Measurements from ENCODE around the gene RAD9B.
A peak's percentile ranks its signal among the peaks of the same experiment; 100 is the strongest.
"Not testable (repeated sequence)": the region's sequence is repeated elsewhere in the genome, so short reads cannot be mapped to it uniquely, and the experiment has no call there.

The RAD9B gene

GRCh38 chr12:110498984-110499706 lies 3.0 kb upstream of the RAD9B start:
- no CpG with 5 or more reads among the region's 4 CpGs for WGBS, 2 experiments (ENCODE audit: insufficient coverage in 2 of 2)
- Histone ChIP-seq H3K4me1 (ENCODE audit: control insufficient read depth, insufficient read depth, low read length, poor library complexity, severe bottlenecking) (peaks cover 11% of the 10 kb centered on the region), H3K9me3 (ENCODE audit: control insufficient read depth, low read length) (peaks cover 7% of the 10 kb centered on the region), H3K36me3 (ENCODE audit: control insufficient read depth, insufficient read depth, low read length) (peaks cover 34% of the 10 kb centered on the region), H3K4me3 (ENCODE audit: extremely low read depth, insufficient read depth, low read length, poor library complexity, severe bottlenecking) (no peak overlapping the region), H3K27ac (ENCODE audit: low read depth, low read length, severe bottlenecking) (no peak overlapping the region)

- peaks cover 7% of the 10 kb centered on the region for H3K9me3 ChIP-seq (ENCODE audit: control insufficient read depth, low read length)
- H3K36me3 ChIP-seq (ENCODE audit: control insufficient read depth, insufficient read depth, low read length): peaks cover 15% of the 10 kb centered on the region
- H3K4me1 ChIP-seq (ENCODE audit: control insufficient read depth, insufficient read depth, low read length, poor library complexity, severe bottlenecking): peaks cover 11% of the 10 kb centered on the region
- WGBS, 2 experiments (ENCODE audit: insufficient coverage in 2 of 2): 0 to 1% methylated on average over 7 to 16 of the region's 17 CpGs
- H3K4me3 ChIP-seq (ENCODE audit: extremely low read depth, insufficient read depth, low read length, poor library complexity, severe bottlenecking): peak overlapping the region; percentile 89
- H3K27ac ChIP-seq (ENCODE audit: low read depth, low read length, severe bottlenecking): peak overlapping the region; percentile 41
These were observed 756 bp upstream of the RAD9B start for GRCh38 chr12:110501399-110501751.

- Histone ChIP-seq H3K4me1 (ENCODE audit: control insufficient read depth, insufficient read depth, low read length, poor library complexity, severe bottlenecking) (peaks cover 11% of the 10 kb centered on the region), H3K4me3 (ENCODE audit: extremely low read depth, insufficient read depth, low read length, poor library complexity, severe bottlenecking) (no peak overlapping the region), H3K9me3 (ENCODE audit: control insufficient read depth, low read length) (peaks cover 7% of the 10 kb centered on the region), H3K36me3 (ENCODE audit: control insufficient read depth, insufficient read depth, low read length) (peaks cover 7% of the 10 kb centered on the region), H3K27ac (ENCODE audit: low read depth, low read length, severe bottlenecking) (no peak overlapping the region)
- WGBS, 2 experiments (ENCODE audit: insufficient coverage in 2 of 2): no CpG with 5 or more reads among the region's 1 CpG
These were observed 1.3 kb downstream of the RAD9B start for GRCh38 chr12:110503432-110503831.

GRCh38 chr12:110505332-110505731 lies 3.2 kb downstream of the RAD9B start:
- no peaks in the 10 kb centered on the region for H3K36me3 ChIP-seq (ENCODE audit: control insufficient read depth, insufficient read depth, low read length)
- WGBS, 2 experiments (ENCODE audit: insufficient coverage in 2 of 2): no CpG with 5 or more reads among the region's 3 CpGs
- H3K27ac ChIP-seq (ENCODE audit: low read depth, low read length, severe bottlenecking): no peak overlapping the region
- peaks cover 7% of the 10 kb centered on the region for H3K9me3 ChIP-seq (ENCODE audit: control insufficient read depth, low read length)
- peaks cover 3% of the 10 kb centered on the region for H3K4me1 ChIP-seq (ENCODE audit: control insufficient read depth, insufficient read depth, low read length, poor library complexity, severe bottlenecking)
- H3K4me3 ChIP-seq (ENCODE audit: extremely low read depth, insufficient read depth, low read length, poor library complexity, severe bottlenecking): no peak overlapping the region

- no peak overlapping the region for H3K4me3 ChIP-seq (ENCODE audit: extremely low read depth, insufficient read depth, low read length, poor library complexity, severe bottlenecking)
- no peaks in the 10 kb centered on the region for H3K4me1 ChIP-seq (ENCODE audit: control insufficient read depth, insufficient read depth, low read length, poor library complexity, severe bottlenecking)
- no peaks in the 10 kb centered on the region for H3K9me3 ChIP-seq (ENCODE audit: control insufficient read depth, low read length)
- no peak overlapping the region for H3K27ac ChIP-seq (ENCODE audit: low read depth, low read length, severe bottlenecking)
- H3K36me3 ChIP-seq (ENCODE audit: control insufficient read depth, insufficient read depth, low read length): no peaks in the 10 kb centered on the region
- no CpG with 5 or more reads among the region's 4 CpGs for WGBS, 2 experiments (ENCODE audit: insufficient coverage in 2 of 2)
These were observed 6.0 kb downstream of the RAD9B start for GRCh38 chr12:110508071-110508586.

GRCh38 chr12:110513842-110514241 lies 11.7 kb downstream of the RAD9B start:
- Histone ChIP-seq H3K36me3 (ENCODE audit: control insufficient read depth, insufficient read depth, low read length) (no peaks in the 10 kb centered on the region), H3K4me3 (ENCODE audit: extremely low read depth, insufficient read depth, low read length, poor library complexity, severe bottlenecking) (no peak overlapping the region), H3K27ac (ENCODE audit: low read depth, low read length, severe bottlenecking) (no peak overlapping the region), H3K9me3 (ENCODE audit: control insufficient read depth, low read length) (no peaks in the 10 kb centered on the region), H3K4me1 (ENCODE audit: control insufficient read depth, insufficient read depth, low read length, poor library complexity, severe bottlenecking) (no peaks in the 10 kb centered on the region)
- WGBS, 2 experiments (ENCODE audit: insufficient coverage in 2 of 2): 90 to 92% methylated on average over 2 to 3 of the region's 6 CpGs

GRCh38 chr12:110514363-110514762 lies 12.2 kb downstream of the RAD9B start:
- Histone ChIP-seq H3K4me3 (ENCODE audit: extremely low read depth, insufficient read depth, low read length, poor library complexity, severe bottlenecking) (no peak overlapping the region), H3K9me3 (ENCODE audit: control insufficient read depth, low read length) (no peaks in the 10 kb centered on the region), H3K36me3 (ENCODE audit: control insufficient read depth, insufficient read depth, low read length) (no peaks in the 10 kb centered on the region), H3K4me1 (ENCODE audit: control insufficient read depth, insufficient read depth, low read length, poor library complexity, severe bottlenecking) (no peaks in the 10 kb centered on the region), H3K27ac (ENCODE audit: low read depth, low read length, severe bottlenecking) (no peak overlapping the region)
- 60% methylated on average over 1 of the region's 1 CpG; no CpG with 5 or more reads in 1 of the 2 experiments for WGBS, 2 experiments (ENCODE audit: insufficient coverage in 2 of 2)

- no peak overlapping the region for H3K4me3 ChIP-seq (ENCODE audit: extremely low read depth, insufficient read depth, low read length, poor library complexity, severe bottlenecking)
- 77 to 82% methylated on average over 3 of the region's 3 CpGs for WGBS, 2 experiments (ENCODE audit: insufficient coverage in 2 of 2)
- no peaks in the 10 kb centered on the region for H3K4me1 ChIP-seq (ENCODE audit: control insufficient read depth, insufficient read depth, low read length, poor library complexity, severe bottlenecking)
- no peaks in the 10 kb centered on the region for H3K9me3 ChIP-seq (ENCODE audit: control insufficient read depth, low read length)
- H3K27ac ChIP-seq (ENCODE audit: low read depth, low read length, severe bottlenecking): no peak overlapping the region
- no peaks in the 10 kb centered on the region for H3K36me3 ChIP-seq (ENCODE audit: control insufficient read depth, insufficient read depth, low read length)
These were observed 14.9 kb downstream of the RAD9B start for GRCh38 chr12:110516995-110517394.

GRCh38 chr12:110518014-110518413 lies 15.9 kb downstream of the RAD9B start:
- H3K4me1 ChIP-seq (ENCODE audit: control insufficient read depth, insufficient read depth, low read length, poor library complexity, severe bottlenecking); H3K27ac ChIP-seq (ENCODE audit: low read depth, low read length, severe bottlenecking); H3K4me3 ChIP-seq (ENCODE audit: extremely low read depth, insufficient read depth, low read length, poor library complexity, severe bottlenecking); H3K9me3 ChIP-seq (ENCODE audit: control insufficient read depth, low read length); H3K36me3 ChIP-seq (ENCODE audit: control insufficient read depth, insufficient read depth, low read length): not testable (repeated sequence)
- WGBS, 2 experiments (ENCODE audit: insufficient coverage in 2 of 2): 92 to 95% methylated on average over 7 to 8 of the region's 8 CpGs

- H3K9me3 ChIP-seq (ENCODE audit: control insufficient read depth, low read length); H3K36me3 ChIP-seq (ENCODE audit: control insufficient read depth, insufficient read depth, low read length); H3K4me1 ChIP-seq (ENCODE audit: control insufficient read depth, insufficient read depth, low read length, poor library complexity, severe bottlenecking); H3K4me3 ChIP-seq (ENCODE audit: extremely low read depth, insufficient read depth, low read length, poor library complexity, severe bottlenecking); H3K27ac ChIP-seq (ENCODE audit: low read depth, low read length, severe bottlenecking): not testable (repeated sequence)
- WGBS, 2 experiments (ENCODE audit: insufficient coverage in 2 of 2): 90 to 93% methylated on average over 5 to 6 of the region's 11 CpGs
These were observed 19.0 kb downstream of the RAD9B start for GRCh38 chr12:110520876-110521712.
